ENCODE data around the gene HPRT1.
A peak's percentile ranks its signal among the peaks of the same experiment; 100 is the strongest.

HPRT1 gene

GRCh38 chrX:134520860-134521390, 61.0 kb downstream of the HPRT1 start:
- no peak overlapping the region for H3K4me3 ChIP-seq (IDR thresholded peaks at IDR 0.05; ENCODE audit: insufficient read depth, low read depth, low read length)
- H3K9ac ChIP-seq = no peak overlapping the region
- H2AFZ ChIP-seq (ENCODE audit: low read depth) = no peak overlapping the region
- no peak overlapping the region for H3K4me2 ChIP-seq
- no peak overlapping the region for H3K27ac ChIP-seq
- H3K36me3 ChIP-seq (ENCODE audit: insufficient read depth) = no peaks in the 10 kb centered on the region
- TF ChIP-seq CTCF (conservative IDR thresholded peaks at IDR 0.05; ENCODE audit: low read depth, low read length) = peak; percentile 53
- no peaks in the 10 kb centered on the region for H4K20me1 ChIP-seq (ENCODE audit: insufficient read depth)
- H3K4me1 ChIP-seq (ENCODE audit: low read depth, poor library complexity, severe bottlenecking) = peaks cover 16% of the 10 kb centered on the region
- H3K27me3 ChIP-seq (ENCODE audit: insufficient read depth, low read depth) = no peaks in the 10 kb centered on the region
- no peaks in the 10 kb centered on the region for H3K79me2 ChIP-seq (ENCODE audit: insufficient read depth, low read depth)

- H3K27me3 ChIP-seq (ENCODE audit: insufficient read depth, low read depth) = no peaks in the 10 kb centered on the region
- H3K4me3 ChIP-seq (IDR thresholded peaks at IDR 0.05; ENCODE audit: insufficient read depth, low read depth, low read length) = no peak overlapping the region
- H3K79me2 ChIP-seq (ENCODE audit: insufficient read depth, low read depth) = no peaks in the 10 kb centered on the region
- H3K9ac ChIP-seq = no peak overlapping the region
- no peak for TF ChIP-seq CTCF (conservative IDR thresholded peaks at IDR 0.05; ENCODE audit: low read depth, low read length)
- H4K20me1 ChIP-seq (ENCODE audit: insufficient read depth) = no peaks in the 10 kb centered on the region
- no peak overlapping the region for H3K4me2 ChIP-seq
- H3K4me1 ChIP-seq (ENCODE audit: low read depth, poor library complexity, severe bottlenecking) = peaks cover 40% of the 10 kb centered on the region
- no peaks in the 10 kb centered on the region for H3K36me3 ChIP-seq (ENCODE audit: insufficient read depth)
- no peak overlapping the region for H3K27ac ChIP-seq
- H2AFZ ChIP-seq (ENCODE audit: low read depth) = no peak overlapping the region
Measured at GRCh38 chrX:134524181-134524580, 64.2 kb downstream of the HPRT1 start.

- no peak overlapping the region for H2AFZ ChIP-seq (ENCODE audit: low read depth)
- no peaks in the 10 kb centered on the region for H3K27me3 ChIP-seq (ENCODE audit: insufficient read depth, low read depth)
- TF ChIP-seq CTCF (conservative IDR thresholded peaks at IDR 0.05; ENCODE audit: low read depth, low read length) = no peak
- H3K4me1 ChIP-seq (ENCODE audit: low read depth, poor library complexity, severe bottlenecking) = peaks cover 45% of the 10 kb centered on the region
- no peaks in the 10 kb centered on the region for H3K79me2 ChIP-seq (ENCODE audit: insufficient read depth, low read depth)
- no peaks in the 10 kb centered on the region for H3K36me3 ChIP-seq (ENCODE audit: insufficient read depth)
- H3K9ac ChIP-seq = no peak overlapping the region
- H4K20me1 ChIP-seq (ENCODE audit: insufficient read depth) = no peaks in the 10 kb centered on the region
- no peak overlapping the region for H3K4me3 ChIP-seq (IDR thresholded peaks at IDR 0.05; ENCODE audit: insufficient read depth, low read depth, low read length)
- no peak overlapping the region for H3K27ac ChIP-seq
- H3K4me2 ChIP-seq = peak overlapping the region; percentile 42; the same call in 1 of the 2 replicates
Measured at GRCh38 chrX:134525086-134525792, 65.3 kb downstream of the HPRT1 start.

- Histone ChIP-seq H4K20me1 (ENCODE audit: insufficient read depth) (no peaks in the 10 kb centered on the region), H3K36me3 (ENCODE audit: insufficient read depth) (no peaks in the 10 kb centered on the region), H3K4me3 (IDR thresholded peaks at IDR 0.05; ENCODE audit: insufficient read depth, low read depth, low read length) (no peak overlapping the region), H3K79me2 (ENCODE audit: insufficient read depth, low read depth) (no peaks in the 10 kb centered on the region), H3K4me2 (no peak overlapping the region), H3K27me3 (ENCODE audit: insufficient read depth, low read depth) (no peaks in the 10 kb centered on the region), H3K4me1 (ENCODE audit: low read depth, poor library complexity, severe bottlenecking) (peaks cover 50% of the 10 kb centered on the region), H3K27ac (no peak overlapping the region), H3K9ac (no peak overlapping the region), H2AFZ (ENCODE audit: low read depth) (no peak overlapping the region)
- TF ChIP-seq CTCF (conservative IDR thresholded peaks at IDR 0.05; ENCODE audit: low read depth, low read length) = no peak
Measured at GRCh38 chrX:134526399-134526798, 66.4 kb downstream of the HPRT1 start.

Data from KMS-11 (cell line).